Measurements from ENCODE around the gene EIF4A3.
"Not testable (repeated sequence)": the region's sequence is repeated elsewhere in the genome, so short reads cannot be mapped to it uniquely, and the experiment has no call there.

The EIF4A3 gene

DNA sequence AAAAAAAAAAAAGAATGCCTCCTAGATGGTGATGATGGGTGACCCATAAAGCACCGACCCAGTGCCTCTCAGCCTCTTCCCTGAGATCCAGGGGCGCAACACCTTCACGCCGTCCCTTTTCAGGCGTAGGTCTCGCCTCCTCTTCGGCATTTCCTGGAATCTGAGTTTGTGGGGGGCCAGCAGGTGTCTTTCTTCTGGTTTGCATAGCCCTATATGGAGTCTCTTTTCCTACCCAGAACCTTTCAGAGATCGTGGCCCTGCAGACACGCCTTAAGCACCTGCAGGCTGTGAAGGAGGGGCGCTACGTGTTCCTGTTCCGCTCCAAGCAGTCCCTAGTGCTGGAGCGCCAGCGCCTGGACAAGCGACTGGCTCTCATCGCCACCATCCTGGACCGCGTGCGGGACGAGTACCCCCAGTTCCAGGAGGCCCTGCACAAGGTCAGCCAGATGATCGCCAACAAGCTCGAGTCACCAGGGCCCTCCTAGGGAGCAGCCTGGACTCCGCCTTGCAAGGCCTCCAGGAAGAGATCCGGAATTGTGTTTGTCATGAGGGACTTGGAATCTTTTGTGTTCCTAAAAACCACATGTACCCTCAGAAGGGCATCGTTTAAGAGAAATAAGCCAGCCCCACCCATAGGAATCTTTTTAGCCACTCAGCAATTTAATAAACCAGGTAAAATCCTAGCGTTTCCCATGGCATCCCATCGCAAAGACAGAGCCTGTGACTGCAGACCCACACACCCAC, 47.5 kb downstream of the EIF4A3 start:
- no peak for DNase-seq

- no peak for DNase-seq
Observed at GRCh38 chr17:80097844-80098691, 48.9 kb downstream of the EIF4A3 start.

GRCh38 chr17:80097127-80097621, 49.8 kb downstream of the EIF4A3 start:
- DNase-seq = no peak

- no peak for DNase-seq
Observed at GRCh38 chr17:80096561-80097021, 50.3 kb downstream of the EIF4A3 start.

GRCh38 chr17:80095844-80096475, 51.0 kb downstream of the EIF4A3 start:
- no peak for DNase-seq

- DNase-seq = no peak
Observed at GRCh38 chr17:80095038-80095843, 51.7 kb downstream of the EIF4A3 start.

- DNase-seq = no peak
Observed at GRCh38 chr17:80092959-80093358, 54.0 kb downstream of the EIF4A3 start.

GRCh38 chr17:80091376-80091775, 55.6 kb downstream of the EIF4A3 start:
- DNase-seq = no peak

- DNase-seq = not testable (repeated sequence)
Observed at GRCh38 chr17:80090164-80090563, 56.8 kb downstream of the EIF4A3 start.

GRCh38 chr17:80089762-80090161, 57.2 kb downstream of the EIF4A3 start:
- no peak for DNase-seq

DNA sequence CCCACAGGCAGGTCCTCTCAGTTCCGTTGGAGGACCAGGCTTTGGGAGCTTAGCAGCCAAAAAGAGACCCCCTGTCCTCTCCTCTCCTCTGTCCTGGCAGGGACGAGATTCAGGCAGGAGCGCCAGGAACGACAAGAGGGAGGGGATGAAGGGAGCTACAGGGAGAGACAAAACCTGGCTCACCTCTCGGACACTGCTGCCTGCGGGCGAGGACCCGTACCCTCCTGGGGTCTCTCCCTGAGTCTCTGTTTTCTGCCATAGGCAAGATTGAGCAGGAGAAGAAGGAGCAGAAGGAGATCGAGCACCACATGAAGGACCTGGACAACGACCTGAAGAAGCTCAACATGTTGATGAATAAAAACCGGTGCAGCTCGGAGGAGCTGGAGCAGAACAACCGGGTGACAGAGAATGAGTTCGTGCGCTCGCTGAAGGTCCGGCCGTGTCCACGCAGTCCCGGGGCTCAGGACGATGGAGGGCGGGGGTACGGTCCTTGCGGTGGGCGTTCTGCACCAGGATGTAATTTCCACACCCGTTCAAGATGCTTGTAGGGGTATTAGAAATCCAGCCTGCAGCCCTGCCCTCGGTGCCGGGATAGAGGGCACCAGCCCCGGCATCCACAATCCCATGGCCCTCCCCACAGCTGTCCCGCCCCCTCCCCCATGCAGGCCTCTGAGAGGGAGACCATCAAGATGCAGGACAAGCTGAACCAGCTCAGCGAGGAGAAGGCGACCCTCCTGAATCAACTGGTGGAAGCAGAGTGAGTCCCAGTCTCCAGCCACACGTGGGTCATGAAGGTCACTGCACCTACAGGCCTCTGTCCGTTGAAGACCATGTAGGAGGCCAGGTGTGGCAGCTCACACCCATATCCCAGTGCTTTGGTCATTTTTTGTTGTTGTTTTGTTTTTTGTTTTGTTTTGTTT, 59.3 kb downstream of the EIF4A3 start:
- DNase-seq = no peak

DNA sequence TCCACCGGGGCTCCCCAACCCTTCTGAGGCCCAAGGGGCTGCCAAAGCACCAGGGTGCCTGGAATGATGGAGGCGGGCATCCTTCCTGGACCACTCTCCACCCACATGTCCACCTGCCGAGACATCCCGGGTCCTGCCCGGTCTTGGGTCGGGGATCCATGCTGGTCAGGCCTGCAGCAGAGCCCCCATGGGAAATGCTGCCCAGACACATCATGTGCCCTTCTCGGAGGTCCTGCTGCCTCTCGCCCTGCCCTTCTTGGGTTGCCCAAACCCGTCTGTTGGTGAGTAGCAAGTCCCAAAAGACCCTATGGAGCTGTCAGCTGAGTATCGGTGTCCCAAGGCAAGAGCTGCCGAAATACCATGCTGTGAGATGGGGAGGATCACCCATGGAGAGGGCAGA, 60.3 kb downstream of the EIF4A3 start:
- no peak for DNase-seq

GRCh38 chr17:80086081-80086480, 60.8 kb downstream of the EIF4A3 start:
- no peak for DNase-seq

- DNase-seq = no peak
Observed at GRCh38 chr17:80084773-80085172, 62.2 kb downstream of the EIF4A3 start.
